Activated B cell treated with CpG ODN at 0.5 μM for 24 hours (primary cell): ENCODE results near the gene ARAF. TPM values are rescaled to one million over a fixed set of nuclear protein-coding genes. Genes with fewer than 3 reads are reported as not detected.

Source experiments
- ATAC-seq: fragments of 200-7000 bp; cut with Tn5 transposase; one replicate; pipeline ENCODE4 v1.10.0; 2021; ENCODE audit warnings: low read depth, mild to moderate bottlenecking, moderate library complexity
- CTCF ChIA-PET: fragments of 350-600 bp; sonication (Branson Sonifier 250); formaldehyde crosslinking; loops from one replicate; lab custom pipeline; 2021; ENCODE audit warnings: antibody characterized with exemption; lab: Charles Lee
- POLR2A ChIA-PET: fragments of 350-600 bp; sonication (Branson Sonifier 250); formaldehyde crosslinking; loops from one replicate; lab custom pipeline; 2021; ENCODE audit warnings: antibody characterized with exemption; lab: Charles Lee
- DNase-seq: peaks from one replicate; pipeline ENCODE4 v3.0.0; 2022
- H3K27ac Mint-ChIP-seq: one replicate; pipeline ENCODE4 v1.8.0; 2020; ENCODE audit warnings: mixed read lengths
- H3K27me3 Mint-ChIP-seq: one replicate; pipeline ENCODE4 v1.8.0; 2021; ENCODE audit warnings: mixed read lengths
- H3K36me3 Mint-ChIP-seq: one replicate; pipeline ENCODE4 v1.8.0; 2021; ENCODE audit warnings: low read depth, mixed read lengths
- H3K4me1 Mint-ChIP-seq: one replicate; pipeline ENCODE4 v1.8.0; 2021; ENCODE audit warnings: mixed read lengths
- H3K4me3 Mint-ChIP-seq: one replicate; pipeline ENCODE4 v1.8.0; 2020; ENCODE audit warnings: mild to moderate bottlenecking, mixed read lengths
- H3K9me3 Mint-ChIP-seq: one replicate; pipeline ENCODE4 v1.8.0; 2020; ENCODE audit warnings: mixed read lengths
- intact Hi-C: fragments of 100-400 bp; cut with micrococcal nuclease; formaldehyde crosslinking; loops from one replicate; pipeline ENCODE4 v1.15.1; 2024
- total RNA-seq: library from RNA; stranded (reverse); gene quantifications from 2 replicates; pipeline ENCODE4 v1.2.3, GENCODE V29; 2022
- TF ChIP-seq, protein P1 (sequence below): fragments of 200-600 bp; IDR thresholded peaks from one replicate; pipeline ENCODE4 v1.8.0; 2022; ENCODE audit warnings: antibody characterized with exemption, mild to moderate bottlenecking

The ARAF gene
- total RNA-seq, 1 donor from 2014 or later = 108 TPM

DNA sequence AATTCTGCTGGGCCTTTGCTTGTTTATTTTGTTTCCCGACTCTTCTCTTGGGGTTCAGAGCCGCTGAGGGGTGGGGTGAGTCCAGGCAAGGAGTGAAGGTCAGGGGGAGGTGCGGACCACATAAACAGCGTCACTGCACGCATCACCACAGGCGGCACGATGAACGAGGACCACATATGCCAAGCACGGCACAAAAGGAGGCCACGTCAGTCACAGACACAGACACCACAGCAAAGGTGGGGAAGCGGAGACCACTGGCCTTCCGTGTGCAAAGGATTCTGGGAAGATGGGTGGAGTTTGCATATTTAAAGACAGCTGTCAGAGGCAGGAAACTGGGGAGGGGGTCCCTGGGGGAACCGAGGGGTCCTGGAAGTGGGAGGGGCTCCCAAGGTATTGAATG, 10.9 kb downstream of the ARAF start:
- Mint-ChIP-seq H3K4me3 (no peak overlapping the region), H3K9me3 (no peaks in the 10 kb centered on the region), H3K4me1 (peaks cover 13% of the 10 kb centered on the region), H3K27ac (no peak overlapping the region), H3K36me3 (peaks cover 51% of the 10 kb centered on the region), H3K27me3 (peaks cover 4% of the 10 kb centered on the region)
- ATAC-seq (no peak), DNase-seq (no peak)
- CTCF ChIA-PET = no interaction called here
- POLR2A ChIA-PET = no interaction called here
- intact Hi-C loops = no loop called here
- TF ChIP-seq, protein P1, sequence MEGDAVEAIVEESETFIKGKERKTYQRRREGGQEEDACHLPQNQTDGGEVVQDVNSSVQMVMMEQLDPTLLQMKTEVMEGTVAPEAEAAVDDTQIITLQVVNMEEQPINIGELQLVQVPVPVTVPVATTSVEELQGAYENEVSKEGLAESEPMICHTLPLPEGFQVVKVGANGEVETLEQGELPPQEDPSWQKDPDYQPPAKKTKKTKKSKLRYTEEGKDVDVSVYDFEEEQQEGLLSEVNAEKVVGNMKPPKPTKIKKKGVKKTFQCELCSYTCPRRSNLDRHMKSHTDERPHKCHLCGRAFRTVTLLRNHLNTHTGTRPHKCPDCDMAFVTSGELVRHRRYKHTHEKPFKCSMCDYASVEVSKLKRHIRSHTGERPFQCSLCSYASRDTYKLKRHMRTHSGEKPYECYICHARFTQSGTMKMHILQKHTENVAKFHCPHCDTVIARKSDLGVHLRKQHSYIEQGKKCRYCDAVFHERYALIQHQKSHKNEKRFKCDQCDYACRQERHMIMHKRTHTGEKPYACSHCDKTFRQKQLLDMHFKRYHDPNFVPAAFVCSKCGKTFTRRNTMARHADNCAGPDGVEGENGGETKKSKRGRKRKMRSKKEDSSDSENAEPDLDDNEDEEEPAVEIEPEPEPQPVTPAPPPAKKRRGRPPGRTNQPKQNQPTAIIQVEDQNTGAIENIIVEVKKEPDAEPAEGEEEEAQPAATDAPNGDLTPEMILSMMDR = no peak

GRCh38 chrX:47572773-47573340, 11.9 kb downstream of the ARAF start:
- DNase-seq = no peak
- Mint-ChIP-seq H3K9me3 (no peaks in the 10 kb centered on the region), H3K4me1 (peaks cover 8% of the 10 kb centered on the region), H3K27ac (no peak overlapping the region), H3K4me3 (no peak overlapping the region), H3K36me3 (peaks cover 42% of the 10 kb centered on the region), H3K27me3 (peaks cover 4% of the 10 kb centered on the region)
- no peak for ATAC-seq
- intact Hi-C loops = no loop called here
- TF ChIP-seq, protein P1 = no peak
- ChIA-PET CTCF (no interaction called here), POLR2A (no interaction called here)

DNA sequence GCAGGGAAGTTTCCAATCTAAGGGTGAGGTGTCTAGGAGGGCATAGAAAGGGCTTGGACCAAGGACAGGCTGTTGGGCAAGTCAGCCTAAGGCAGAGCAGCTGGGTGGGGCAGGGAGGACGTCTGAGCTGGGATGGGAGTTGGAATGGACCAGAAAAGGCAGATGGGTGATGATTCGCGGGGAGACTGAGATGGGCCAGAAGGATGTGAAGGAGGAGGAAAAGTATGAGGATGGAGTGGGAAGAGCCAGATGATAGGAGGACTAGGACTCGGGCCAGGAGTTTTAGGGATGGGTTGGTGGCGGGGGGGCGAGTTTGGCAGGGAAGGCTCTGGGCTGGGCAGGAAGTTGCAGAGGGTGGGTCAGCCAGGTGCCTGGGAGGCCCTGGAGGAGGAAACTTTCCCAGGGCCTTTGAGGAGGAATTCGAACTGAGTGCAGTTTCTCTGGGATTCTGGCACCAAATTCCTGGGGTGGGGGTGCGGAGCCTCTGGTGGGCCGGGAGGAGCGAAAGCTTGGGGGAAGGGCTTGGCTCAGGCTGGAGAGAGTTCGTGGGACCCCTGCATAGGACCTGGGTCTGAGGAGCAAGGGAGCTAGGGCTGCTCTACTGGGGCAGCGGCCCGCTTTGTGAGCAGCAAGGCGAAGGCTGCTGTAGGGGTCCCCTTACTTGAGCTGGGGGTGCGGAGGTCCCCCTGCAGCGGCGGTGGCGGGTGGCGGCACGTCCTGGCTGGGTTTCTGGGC, 12.5 kb downstream of the ARAF start:
- intact Hi-C loops = no loop called here
- no peak overlapping the region for H3K27ac Mint-ChIP-seq
- peaks cover 4% of the 10 kb centered on the region for H3K27me3 Mint-ChIP-seq
- POLR2A ChIA-PET = no interaction called here
- peaks cover 8% of the 10 kb centered on the region for H3K4me1 Mint-ChIP-seq
- DNase-seq = no peak
- CTCF ChIA-PET = no interaction called here
- ATAC-seq = no peak
- H3K36me3 Mint-ChIP-seq = peaks cover 36% of the 10 kb centered on the region
- H3K9me3 Mint-ChIP-seq = no peaks in the 10 kb centered on the region
- H3K4me3 Mint-ChIP-seq = no peak overlapping the region
- TF ChIP-seq, protein P1 = no peak

- intact Hi-C loops = no loop called here
- Mint-ChIP-seq H3K27ac (no peak overlapping the region), H3K36me3 (peaks cover 30% of the 10 kb centered on the region), H3K4me1 (peaks cover 8% of the 10 kb centered on the region), H3K27me3 (peaks cover 4% of the 10 kb centered on the region), H3K9me3 (no peaks in the 10 kb centered on the region), H3K4me3 (no peak overlapping the region)
- no peak for DNase-seq
- ATAC-seq = no peak
- CTCF ChIA-PET = no interaction called here
- POLR2A ChIA-PET = no interaction called here
- TF ChIP-seq, protein P1 = no peak
Measured at GRCh38 chrX:47574076-47574546, 13.1 kb downstream of the ARAF start.

DNA sequence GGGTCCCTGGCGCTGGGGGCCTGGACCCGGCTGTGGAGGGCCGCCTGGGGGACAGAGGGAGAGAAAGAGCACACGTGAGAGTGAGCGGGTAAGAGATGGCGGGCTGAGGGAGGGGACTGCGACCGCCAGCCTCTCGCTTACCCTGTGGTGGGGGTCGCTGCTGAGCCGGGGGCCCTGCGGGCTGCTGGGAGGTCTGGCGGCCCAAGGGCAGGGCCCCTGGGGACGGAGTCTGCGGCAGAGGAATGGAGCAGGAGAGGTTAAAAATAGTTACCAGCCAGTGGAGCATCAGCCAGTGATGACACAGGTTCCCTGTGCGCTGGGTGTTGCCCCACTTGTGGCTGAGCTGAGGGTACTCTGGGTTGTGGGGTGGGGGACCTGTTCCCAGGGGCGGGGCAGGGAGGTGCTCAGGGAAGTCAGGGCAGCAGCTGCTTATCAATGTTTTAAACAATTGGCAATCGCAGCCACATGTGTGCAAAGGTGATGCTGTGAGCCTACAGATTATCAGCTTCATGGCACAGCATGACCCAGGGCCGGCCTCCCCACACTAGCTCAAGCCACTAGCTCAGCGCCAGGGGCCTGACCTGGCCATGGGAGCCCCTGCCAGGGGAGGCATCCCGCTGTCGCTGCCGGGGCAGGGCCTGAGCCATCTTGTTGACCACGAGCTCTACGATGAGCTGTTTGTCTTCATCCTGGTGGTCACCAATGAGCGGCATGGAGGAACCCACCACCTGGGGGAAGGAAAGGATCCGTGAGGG, 13.7 kb downstream of the ARAF start:
- no peak for DNase-seq
- intact Hi-C loops = no loop called here
- Mint-ChIP-seq H3K27ac (no peak overlapping the region), H3K4me3 (no peak overlapping the region), H3K4me1 (peaks cover 11% of the 10 kb centered on the region), H3K36me3 (peaks cover 24% of the 10 kb centered on the region), H3K27me3 (peaks cover 4% of the 10 kb centered on the region), H3K9me3 (no peaks in the 10 kb centered on the region)
- ChIA-PET POLR2A (no interaction called here), CTCF (no interaction called here)
- ATAC-seq = no peak
- TF ChIP-seq, protein P1 = no peak
